ENCODE measurements around the gene CACUL1. TPM values are rescaled to one million over a fixed set of nuclear protein-coding genes. Genes with fewer than 3 reads are reported as not detected.

CACUL1 gene
- total and polyA plus RNA-seq, 4 donors, result 5.3 to 48.7 (median 23.9) TPM

GRCh38 chr10:118692872-118693271 is 61.9 kb downstream of the CACUL1 start:
- intact Hi-C loops (cut with DNase I), result no loop called here
- H3K4me3 ChIP-seq (ENCODE audit: low read length in 2 of 2), result no peak overlapping the region
- 28% methylated on average over 4 of the region's 4 CpGs for WGBS, 2 donors
- no peaks in the 10 kb centered on the region for H3K9me3 ChIP-seq (ENCODE audit: control insufficient read depth, low read length)
- ATAC-seq (ENCODE audit: low FRiP score) (no peak), DNase-seq (no peak)
- H3K36me3 ChIP-seq (ENCODE audit: control insufficient read depth in 1 of 2, insufficient read depth in 2 of 2, low read length in 1 of 2), result peaks cover 0 to 1% of the 10 kb centered on the region in 2 donors
- no peaks in the 10 kb centered on the region for H3K4me1 ChIP-seq (ENCODE audit: control insufficient read depth in 1 of 2, insufficient read depth in 2 of 2, low read length in 2 of 2)
- no peak overlapping the region for H3K27ac ChIP-seq (ENCODE audit: low read depth in 1 of 2, low read length in 2 of 2)
- no peaks in the 10 kb centered on the region for H3K27me3 ChIP-seq (ENCODE audit: control insufficient read depth in 1 of 2, insufficient read depth in 2 of 2, low read length in 1 of 2)

DNA sequence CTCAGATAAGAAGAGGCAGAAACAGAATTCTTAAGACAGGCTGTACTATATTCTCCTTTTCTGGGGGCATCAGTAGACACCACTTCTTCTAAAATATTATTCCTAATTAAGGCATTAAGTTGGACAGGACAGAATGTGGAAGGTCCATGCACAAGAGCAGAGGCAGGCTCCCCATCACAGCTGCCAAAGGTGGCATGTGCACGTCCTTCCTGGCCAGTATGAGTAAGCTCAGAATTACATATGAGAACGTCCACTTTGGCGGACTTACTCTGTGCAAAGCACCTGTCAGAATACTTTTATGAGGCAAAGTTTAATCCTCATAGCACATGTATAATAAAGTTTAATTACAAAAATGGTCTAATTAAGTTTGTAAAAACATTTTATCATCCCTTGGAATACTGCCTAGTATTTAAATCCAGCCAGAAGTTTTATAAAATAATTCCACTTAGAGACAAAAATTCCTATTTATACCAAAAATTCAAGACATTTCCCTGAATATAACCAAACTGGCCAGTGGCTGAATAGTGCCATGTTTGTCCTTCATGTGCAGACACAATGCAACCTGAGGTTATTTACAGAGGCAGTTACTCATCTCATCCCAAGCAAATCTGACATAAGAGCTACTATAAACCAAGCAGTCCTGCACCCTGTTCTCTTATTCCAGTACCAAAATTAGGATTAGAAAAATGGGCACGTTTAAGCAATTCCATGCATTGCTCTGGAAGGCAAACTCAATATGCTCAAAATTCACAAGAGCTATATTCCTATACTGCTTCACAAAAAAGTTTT is 65.5 kb downstream of the CACUL1 start:
- intact Hi-C loops (cut with DNase I), result no loop called here
- Histone ChIP-seq H3K27me3 (ENCODE audit: control insufficient read depth in 1 of 2, insufficient read depth in 2 of 2, low read length in 1 of 2) (no peaks in the 10 kb centered on the region), H3K27ac (ENCODE audit: low read depth in 1 of 2, low read length in 2 of 2) (no peak overlapping the region), H3K4me3 (ENCODE audit: low read length in 2 of 2) (no peak overlapping the region), H3K9me3 (ENCODE audit: control insufficient read depth, low read length) (no peaks in the 10 kb centered on the region), H3K4me1 (ENCODE audit: control insufficient read depth in 1 of 2, insufficient read depth in 2 of 2, low read length in 2 of 2) (no peaks in the 10 kb centered on the region), H3K36me3 (ENCODE audit: control insufficient read depth in 1 of 2, insufficient read depth in 2 of 2, low read length in 1 of 2) (peaks cover 6 to 8% of the 10 kb centered on the region in 2 donors)
- ATAC-seq (ENCODE audit: low FRiP score) (no peak), DNase-seq (no peak)
- WGBS, 2 donors, result 76 to 78% methylated on average over 4 of the region's 4 CpGs

DNA sequence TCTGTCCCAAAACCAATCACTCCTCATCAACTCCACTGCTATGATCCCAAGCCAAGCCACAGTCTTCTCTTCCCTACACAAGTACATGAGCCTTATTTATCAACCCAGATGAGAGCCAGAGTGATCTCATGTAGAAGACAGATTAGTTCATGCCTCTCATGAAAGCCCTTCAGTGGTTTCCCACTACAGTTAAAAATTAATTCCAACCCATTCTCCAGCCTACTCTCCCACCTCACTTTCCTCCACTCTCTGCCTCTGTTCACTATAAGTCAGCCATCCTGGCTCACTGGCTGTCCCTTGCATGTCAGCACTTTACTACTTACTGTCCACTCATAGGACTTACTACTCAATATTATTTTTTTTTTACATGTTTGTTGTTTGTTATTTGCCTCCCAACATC is 67.3 kb downstream of the CACUL1 start:
- Histone ChIP-seq H3K36me3 (ENCODE audit: control insufficient read depth in 1 of 2, insufficient read depth in 2 of 2, low read length in 1 of 2) (peaks cover 6 to 10% of the 10 kb centered on the region in 2 donors), H3K4me1 (ENCODE audit: control insufficient read depth in 1 of 2, insufficient read depth in 2 of 2, low read length in 2 of 2) (no peaks in the 10 kb centered on the region), H3K4me3 (ENCODE audit: low read length in 2 of 2) (no peak overlapping the region), H3K27ac (ENCODE audit: low read depth in 1 of 2, low read length in 2 of 2) (no peak overlapping the region), H3K27me3 (ENCODE audit: control insufficient read depth in 1 of 2, insufficient read depth in 2 of 2, low read length in 1 of 2) (no peaks in the 10 kb centered on the region), H3K9me3 (ENCODE audit: control insufficient read depth, low read length) (no peaks in the 10 kb centered on the region)
- DNase-seq (no peak), ATAC-seq (ENCODE audit: low FRiP score) (no peak)
- intact Hi-C loops (cut with DNase I), result no loop called here

GRCh38 chr10:118682533-118682932 is 72.2 kb downstream of the CACUL1 start:
- peaks cover 6 to 11% of the 10 kb centered on the region in 2 donors for H3K36me3 ChIP-seq (ENCODE audit: control insufficient read depth in 1 of 2, insufficient read depth in 2 of 2, low read length in 1 of 2)
- no peak overlapping the region for H3K27ac ChIP-seq (ENCODE audit: low read depth in 1 of 2, low read length in 2 of 2)
- DNase-seq (no peak), ATAC-seq (ENCODE audit: low FRiP score) (no peak)
- no peaks in the 10 kb centered on the region for H3K9me3 ChIP-seq (ENCODE audit: control insufficient read depth, low read length)
- no peaks in the 10 kb centered on the region for H3K27me3 ChIP-seq (ENCODE audit: control insufficient read depth in 1 of 2, insufficient read depth in 2 of 2, low read length in 1 of 2)
- H3K4me3 ChIP-seq (ENCODE audit: low read length in 2 of 2), result no peak overlapping the region
- intact Hi-C loops (cut with DNase I), result no loop called here
- H3K4me1 ChIP-seq (ENCODE audit: control insufficient read depth in 1 of 2, insufficient read depth in 2 of 2, low read length in 2 of 2), result no peaks in the 10 kb centered on the region
- WGBS, 2 donors, result 88 to 90% methylated on average over 6 of the region's 6 CpGs

- Histone ChIP-seq H3K4me3 (ENCODE audit: low read length in 2 of 2) (no peak overlapping the region), H3K27ac (ENCODE audit: low read depth in 1 of 2, low read length in 2 of 2) (no peak overlapping the region), H3K27me3 (ENCODE audit: control insufficient read depth in 1 of 2, insufficient read depth in 2 of 2, low read length in 1 of 2) (no peaks in the 10 kb centered on the region), H3K9me3 (ENCODE audit: control insufficient read depth, low read length) (no peaks in the 10 kb centered on the region), H3K36me3 (ENCODE audit: control insufficient read depth in 1 of 2, insufficient read depth in 2 of 2, low read length in 1 of 2) (peaks cover 2 to 10% of the 10 kb centered on the region in 2 donors), H3K4me1 (ENCODE audit: control insufficient read depth in 1 of 2, insufficient read depth in 2 of 2, low read length in 2 of 2) (no peaks in the 10 kb centered on the region)
- no peak for DNase-seq
- ATAC-seq (ENCODE audit: low FRiP score), result no peak
- intact Hi-C loops (cut with DNase I), result no loop called here
- WGBS, 2 donors, result 97 to 98% methylated on average over 1 of the region's 1 CpG
Observed at GRCh38 chr10:118680197-118680596, 74.6 kb downstream of the CACUL1 start.

DNA sequence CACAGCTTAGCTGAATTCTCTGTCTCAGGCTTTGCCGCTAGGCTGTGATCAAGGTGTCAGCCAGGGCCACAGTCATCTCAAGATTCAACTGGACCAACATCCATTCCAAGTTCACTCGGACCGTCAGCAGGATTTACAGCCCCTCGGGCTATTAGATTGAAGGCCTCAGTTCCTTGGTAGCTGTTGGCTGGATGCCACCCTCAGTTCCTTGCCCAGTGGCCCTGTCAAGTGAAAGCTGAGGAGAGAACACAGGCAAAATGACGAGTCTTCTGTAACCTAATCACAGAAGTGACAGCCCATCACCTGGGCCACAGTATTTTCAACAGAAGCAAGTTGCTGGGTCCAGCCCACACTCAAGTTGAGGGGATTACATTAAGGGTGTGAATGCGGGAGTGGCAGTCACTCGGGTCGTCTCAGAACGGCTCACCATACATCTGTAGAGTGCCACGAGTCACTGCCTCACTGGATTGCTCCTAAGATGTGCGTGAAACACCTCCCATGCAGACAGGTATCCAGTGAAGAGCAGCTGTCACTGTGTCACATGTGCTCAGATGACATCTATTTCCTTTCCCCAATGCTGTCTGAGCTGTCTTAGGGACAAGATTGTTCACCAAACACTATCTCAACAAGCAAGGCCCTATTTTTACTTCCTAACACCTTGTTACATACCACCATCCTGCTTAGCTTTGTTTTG is 80.4 kb downstream of the CACUL1 start:
- H3K4me3 ChIP-seq (ENCODE audit: low read length in 2 of 2), result no peak overlapping the region
- no peak overlapping the region for H3K27ac ChIP-seq (ENCODE audit: low read depth in 1 of 2, low read length in 2 of 2)
- H3K36me3 ChIP-seq (ENCODE audit: control insufficient read depth in 1 of 2, insufficient read depth in 2 of 2, low read length in 1 of 2), result peaks cover 0 to 7% of the 10 kb centered on the region in 2 donors
- H3K27me3 ChIP-seq (ENCODE audit: control insufficient read depth in 1 of 2, insufficient read depth in 2 of 2, low read length in 1 of 2), result no peaks in the 10 kb centered on the region
- intact Hi-C loops (cut with DNase I), result no loop called here
- DNase-seq, result no peak
- ATAC-seq (ENCODE audit: low FRiP score), result no peak
- no peaks in the 10 kb centered on the region for H3K9me3 ChIP-seq (ENCODE audit: control insufficient read depth, low read length)
- WGBS, 2 donors, result 66 to 73% methylated on average over 11 of the region's 11 CpGs
- H3K4me1 ChIP-seq (ENCODE audit: control insufficient read depth in 1 of 2, insufficient read depth in 2 of 2, low read length in 2 of 2), result no peaks in the 10 kb centered on the region

DNA sequence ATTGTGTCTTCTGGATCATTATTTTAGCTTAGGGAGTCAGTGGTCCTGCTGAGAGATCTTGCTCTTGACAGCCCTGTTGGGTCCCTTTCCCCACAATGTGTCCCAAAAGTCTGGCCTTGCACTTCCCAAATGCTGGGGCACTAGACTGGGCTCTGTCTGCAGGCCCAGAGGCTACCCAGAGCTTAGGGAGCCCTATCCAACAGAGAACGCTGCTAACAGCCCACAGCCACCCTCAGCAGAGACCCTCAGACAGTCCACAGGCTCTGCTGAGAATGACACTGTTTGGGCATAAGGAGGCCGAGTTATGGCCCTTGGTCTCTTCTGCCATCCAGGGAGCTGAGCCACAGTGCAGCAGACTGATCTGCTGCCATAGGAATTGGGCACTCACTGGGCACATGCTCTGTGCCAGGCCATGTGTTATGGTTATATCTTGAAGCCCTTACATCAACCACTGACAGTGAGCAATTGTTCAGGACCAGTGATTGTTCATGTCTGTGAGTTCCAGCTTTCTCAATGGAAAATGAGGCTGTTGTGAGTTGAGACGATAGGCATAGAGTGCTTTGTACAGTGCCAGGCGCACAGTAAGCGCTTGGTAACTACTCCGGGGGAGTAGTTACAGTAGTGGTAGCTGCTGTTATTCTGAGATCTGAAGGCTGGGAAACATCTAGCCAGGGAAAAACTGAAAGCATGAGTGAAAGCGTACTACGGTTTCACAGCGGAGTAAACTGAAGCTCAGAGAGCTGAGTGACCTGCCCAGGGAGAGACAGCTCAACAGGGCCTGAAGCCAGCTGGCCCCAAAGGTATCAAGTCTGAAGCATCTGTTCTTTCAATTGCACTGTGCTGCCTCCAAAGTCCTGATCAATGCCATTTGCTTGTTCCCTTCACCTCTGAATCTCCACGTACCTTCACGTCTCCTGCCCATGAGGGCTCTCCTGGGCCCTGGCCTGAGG is 81.7 kb downstream of the CACUL1 start:
- peaks cover 0 to 7% of the 10 kb centered on the region in 2 donors for H3K36me3 ChIP-seq (ENCODE audit: control insufficient read depth in 1 of 2, insufficient read depth in 2 of 2, low read length in 1 of 2)
- no peaks in the 10 kb centered on the region for H3K27me3 ChIP-seq (ENCODE audit: control insufficient read depth in 1 of 2, insufficient read depth in 2 of 2, low read length in 1 of 2)
- DNase-seq (no peak), ATAC-seq (ENCODE audit: low FRiP score) (no peak)
- 89 to 94% methylated on average over 11 of the region's 11 CpGs for WGBS, 2 donors
- no peak overlapping the region for H3K4me3 ChIP-seq (ENCODE audit: low read length in 2 of 2)
- no peak overlapping the region for H3K27ac ChIP-seq (ENCODE audit: low read depth in 1 of 2, low read length in 2 of 2)
- no peaks in the 10 kb centered on the region for H3K4me1 ChIP-seq (ENCODE audit: control insufficient read depth in 1 of 2, insufficient read depth in 2 of 2, low read length in 2 of 2)
- H3K9me3 ChIP-seq (ENCODE audit: control insufficient read depth, low read length), result no peaks in the 10 kb centered on the region
- intact Hi-C loops (cut with DNase I), result no loop called here

GRCh38 chr10:118672153-118672552 is 82.6 kb downstream of the CACUL1 start:
- DNase-seq (no peak), ATAC-seq (ENCODE audit: low FRiP score) (no peak)
- Histone ChIP-seq H3K27ac (ENCODE audit: low read depth in 1 of 2, low read length in 2 of 2) (no peak overlapping the region), H3K27me3 (ENCODE audit: control insufficient read depth in 1 of 2, insufficient read depth in 2 of 2, low read length in 1 of 2) (no peaks in the 10 kb centered on the region), H3K4me3 (ENCODE audit: low read length in 2 of 2) (no peak overlapping the region), H3K9me3 (ENCODE audit: control insufficient read depth, low read length) (no peaks in the 10 kb centered on the region), H3K36me3 (ENCODE audit: control insufficient read depth in 1 of 2, insufficient read depth in 2 of 2, low read length in 1 of 2) (peaks cover 0 to 7% of the 10 kb centered on the region in 2 donors), H3K4me1 (ENCODE audit: control insufficient read depth in 1 of 2, insufficient read depth in 2 of 2, low read length in 2 of 2) (no peaks in the 10 kb centered on the region)
- WGBS, 2 donors, result 62 to 71% methylated on average over 6 of the region's 6 CpGs
- intact Hi-C loops (cut with DNase I), result no loop called here
